K562 (cell line): ENCODE results near the gene PRKD2. TPM values are rescaled to one million over a fixed set of nuclear protein-coding genes. Genes with fewer than 3 reads are reported as not detected.

ENCODE experiments used
- ATF2 ChIP-seq: sonication (generic); formaldehyde crosslinking; IDR thresholded peaks from 2 replicates; pipeline ENCODE4 v1.8.1; 2022; ENCODE audit warnings: missing genetic modification reagents
- BDP1 ChIP-seq: IDR thresholded peaks from 3 replicates; pipeline ENCODE4 v1.6.1; 2011; ENCODE audit not compliant: insufficient read length, insufficient read depth
- BMI1 ChIP-seq: fragments of 150-350 bp; IDR thresholded peaks from 2 replicates; pipeline ENCODE4 v1.6.1; 2014; ENCODE audit warnings: low read length
- CREB1 ChIP-seq, 2 experiments: sonication (generic) in 1 of 2; formaldehyde crosslinking in 1 of 2; IDR thresholded peaks; 2 replicates each; pipeline versions ENCODE4 v1.6.1 to v1.8.0; 2012 to 2022; ENCODE audit warnings: inconsistent platforms in 1 of 2, mild to moderate bottlenecking in 1 of 2, missing genetic modification reagents in 1 of 2, moderate library complexity in 1 of 2
- ELF1 ChIP-seq: fragments of 200-800 bp; sonication (Bioruptor generic); IDR thresholded peaks from 2 replicates; pipeline ENCODE4 v1.6.1; 2016; ENCODE audit warnings: missing genetic modification characterization, missing compliant biosample characterization
- HDAC1 ChIP-seq, 2 experiments: fragments of 450-650 bp; IDR thresholded peaks; 2 replicates each; pipeline ENCODE4 v1.6.1; 2016 to 2017; ENCODE audit warnings: inconsistent platforms in 1 of 2, mild to moderate bottlenecking in 1 of 2, moderate library complexity in 1 of 2
- HDAC2 ChIP-seq: fragments of 450-650 bp; IDR thresholded peaks from 2 replicates; pipeline ENCODE4 v1.6.1; 2016; ENCODE audit warnings: mild to moderate bottlenecking
- KDM1A ChIP-seq, 2 experiments: fragments of 450-650 bp; IDR thresholded peaks; 2 replicates each; pipeline ENCODE4 v1.6.1; 2016; ENCODE audit warnings: mild to moderate bottlenecking in 2 of 2
- MTA1 ChIP-seq: fragments of 450-650 bp; IDR thresholded peaks from 2 replicates; pipeline ENCODE4 v1.6.1; 2017; ENCODE audit warnings: borderline replicate concordance
- NR2F6 ChIP-seq: fragments of 450-650 bp; formaldehyde crosslinking; IDR thresholded peaks from 2 replicates; pipeline ENCODE4 v1.4.0; 2020; ENCODE audit warnings: mild to moderate bottlenecking
- RBM22 ChIP-seq: fragments of 200-400 bp; formaldehyde crosslinking; IDR thresholded peaks from 2 replicates; pipeline ENCODE4 v1.6.1; 2018; ENCODE audit warnings: low read length, low read depth; ENCODE audit not compliant: poor library complexity, severe bottlenecking
- SMARCA4 ChIP-seq: fragments of 450-650 bp; IDR thresholded peaks from 2 replicates; pipeline ENCODE4 v1.6.1; 2016
- SMARCC2 ChIP-seq: fragments of 450-650 bp; IDR thresholded peaks from 2 replicates; pipeline ENCODE4 v1.6.1; 2017; ENCODE audit warnings: antibody characterized with exemption, moderate library complexity, mild to moderate bottlenecking, low read depth
- STAT5B ChIP-seq: fragments of 250-450 bp; sonication (Bioruptor Pico); IDR thresholded peaks from 2 replicates; pipeline ENCODE4 v1.8.0; 2021; ENCODE audit warnings: mild to moderate bottlenecking, inconsistent platforms
- TCF7L2 ChIP-seq: fragments of 150-350 bp; IDR thresholded peaks from 2 replicates; pipeline ENCODE4 v1.6.1; 2016; ENCODE audit warnings: low read depth, mild to moderate bottlenecking, low read length, moderate library complexity
- ZNF12 ChIP-seq: sonication (generic); formaldehyde crosslinking; IDR thresholded peaks from 2 replicates; pipeline ENCODE4 v1.4.0; 2020; ENCODE audit warnings: mild to moderate bottlenecking, missing genetic modification reagents
- ZNF584 ChIP-seq: fragments of 200-800 bp; sonication (Bioruptor generic); IDR thresholded peaks from 2 replicates; pipeline ENCODE4 v1.6.1; 2016; ENCODE audit warnings: low read depth, mild to moderate bottlenecking, missing genetic modification characterization, missing compliant biosample characterization
- ZNF785 ChIP-seq: fragments of 250-450 bp; sonication (Bioruptor Pico); IDR thresholded peaks from 2 replicates; pipeline ENCODE4 v1.4.0; 2020; ENCODE audit warnings: mild to moderate bottlenecking
- polyA plus RNA-seq, 8 experiments: library from polyadenylated mRNA; depleted of rRNA in 4 of 8; stranded (reverse) in 5 of 8; unstranded in 3 of 8; fragments of >200 nt; fragmentation: Nextera tagmentation in 2 of 8; fragmentation: Illumina TruSeq in 1 of 8; extraction: Ambion mirVana in 2 of 8; extraction: Trizol in 1 of 8; gene quantifications; 2 replicates each; pipeline versions ENCODE4 v1.2.1 to v1.2.3, GENCODE V29; 2011 to 2014; ENCODE audit warnings: inconsistent platforms in 1 of 8, missing spikeins in 1 of 8
- total RNA-seq, 7 experiments: library from RNA; depleted of rRNA in 6 of 7; stranded (reverse); fragments of >200 nt in 6 of 7; fragmentation: Illumina TruSeq in 2 of 7; extraction: Trizol in 2 of 7; gene quantifications; 2 replicates each; pipeline versions ENCODE4 v1.2.1 to v1.2.3, GENCODE V29; 2011 to 2021; ENCODE audit warnings: low replicate concordance in 1 of 7
- TF ChIP-seq, protein P1 (sequence below): sonication (generic); formaldehyde crosslinking; IDR thresholded peaks from 2 replicates; pipeline ENCODE4 v1.8.0; 2023; ENCODE audit warnings: missing genetic modification reagents, mild to moderate bottlenecking, borderline replicate concordance
- TF ChIP-seq, protein P2 (sequence below): fragments of 450-650 bp; IDR thresholded peaks from 2 replicates; pipeline ENCODE4 v1.7.0; 2016; ENCODE audit warnings: borderline replicate concordance

The PRKD2 gene
- total and polyA plus RNA-seq, 9 of the 15 experiments (the other 6 are each of a cell fraction or from before 2014, with no cell fraction given): 1.8 to 60.0 (median 15.0) TPM

GRCh38 chr19:46736531-46737297 is 19.8 kb upstream of the PRKD2 start (continued):
- TF ChIP-seq, protein P1, sequence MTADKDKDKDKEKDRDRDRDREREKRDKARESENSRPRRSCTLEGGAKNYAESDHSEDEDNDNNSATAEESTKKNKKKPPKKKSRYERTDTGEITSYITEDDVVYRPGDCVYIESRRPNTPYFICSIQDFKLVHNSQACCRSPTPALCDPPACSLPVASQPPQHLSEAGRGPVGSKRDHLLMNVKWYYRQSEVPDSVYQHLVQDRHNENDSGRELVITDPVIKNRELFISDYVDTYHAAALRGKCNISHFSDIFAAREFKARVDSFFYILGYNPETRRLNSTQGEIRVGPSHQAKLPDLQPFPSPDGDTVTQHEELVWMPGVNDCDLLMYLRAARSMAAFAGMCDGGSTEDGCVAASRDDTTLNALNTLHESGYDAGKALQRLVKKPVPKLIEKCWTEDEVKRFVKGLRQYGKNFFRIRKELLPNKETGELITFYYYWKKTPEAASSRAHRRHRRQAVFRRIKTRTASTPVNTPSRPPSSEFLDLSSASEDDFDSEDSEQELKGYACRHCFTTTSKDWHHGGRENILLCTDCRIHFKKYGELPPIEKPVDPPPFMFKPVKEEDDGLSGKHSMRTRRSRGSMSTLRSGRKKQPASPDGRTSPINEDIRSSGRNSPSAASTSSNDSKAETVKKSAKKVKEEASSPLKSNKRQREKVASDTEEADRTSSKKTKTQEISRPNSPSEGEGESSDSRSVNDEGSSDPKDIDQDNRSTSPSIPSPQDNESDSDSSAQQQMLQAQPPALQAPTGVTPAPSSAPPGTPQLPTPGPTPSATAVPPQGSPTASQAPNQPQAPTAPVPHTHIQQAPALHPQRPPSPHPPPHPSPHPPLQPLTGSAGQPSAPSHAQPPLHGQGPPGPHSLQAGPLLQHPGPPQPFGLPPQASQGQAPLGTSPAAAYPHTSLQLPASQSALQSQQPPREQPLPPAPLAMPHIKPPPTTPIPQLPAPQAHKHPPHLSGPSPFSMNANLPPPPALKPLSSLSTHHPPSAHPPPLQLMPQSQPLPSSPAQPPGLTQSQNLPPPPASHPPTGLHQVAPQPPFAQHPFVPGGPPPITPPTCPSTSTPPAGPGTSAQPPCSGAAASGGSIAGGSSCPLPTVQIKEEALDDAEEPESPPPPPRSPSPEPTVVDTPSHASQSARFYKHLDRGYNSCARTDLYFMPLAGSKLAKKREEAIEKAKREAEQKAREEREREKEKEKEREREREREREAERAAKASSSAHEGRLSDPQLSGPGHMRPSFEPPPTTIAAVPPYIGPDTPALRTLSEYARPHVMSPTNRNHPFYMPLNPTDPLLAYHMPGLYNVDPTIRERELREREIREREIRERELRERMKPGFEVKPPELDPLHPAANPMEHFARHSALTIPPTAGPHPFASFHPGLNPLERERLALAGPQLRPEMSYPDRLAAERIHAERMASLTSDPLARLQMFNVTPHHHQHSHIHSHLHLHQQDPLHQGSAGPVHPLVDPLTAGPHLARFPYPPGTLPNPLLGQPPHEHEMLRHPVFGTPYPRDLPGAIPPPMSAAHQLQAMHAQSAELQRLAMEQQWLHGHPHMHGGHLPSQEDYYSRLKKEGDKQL (CRISPR knock-in tag): no peak
- TF ChIP-seq ZNF584 (CRISPR knock-in tag): peak; percentile 72
- no peak for TF ChIP-seq BMI1
- no peak for TF ChIP-seq NR2F6
- no peak for TF ChIP-seq RBM22
- TF ChIP-seq HDAC1 (IDR thresholded peaks at IDR 0.05): peak in 1 of 2 experiments; percentile 73; a peak in 2 of 4 replicates
- TF ChIP-seq ZNF785: no peak
- TF ChIP-seq ZNF12: peak; percentile 97
- no peak for TF ChIP-seq TCF7L2
- no peak for TF ChIP-seq STAT5B (CRISPR knock-in tag)
- TF ChIP-seq SMARCA4: peak; percentile 33; the same call in 1 of the 2 replicates
- no peak for TF ChIP-seq ATF2 (CRISPR knock-in tag)
- 0 out of 2 replicates have a peak, but pooled peaks have one; percentile 12 for TF ChIP-seq ELF1 (tag)
- TF ChIP-seq BDP1: no peak
- TF ChIP-seq, protein P2, sequence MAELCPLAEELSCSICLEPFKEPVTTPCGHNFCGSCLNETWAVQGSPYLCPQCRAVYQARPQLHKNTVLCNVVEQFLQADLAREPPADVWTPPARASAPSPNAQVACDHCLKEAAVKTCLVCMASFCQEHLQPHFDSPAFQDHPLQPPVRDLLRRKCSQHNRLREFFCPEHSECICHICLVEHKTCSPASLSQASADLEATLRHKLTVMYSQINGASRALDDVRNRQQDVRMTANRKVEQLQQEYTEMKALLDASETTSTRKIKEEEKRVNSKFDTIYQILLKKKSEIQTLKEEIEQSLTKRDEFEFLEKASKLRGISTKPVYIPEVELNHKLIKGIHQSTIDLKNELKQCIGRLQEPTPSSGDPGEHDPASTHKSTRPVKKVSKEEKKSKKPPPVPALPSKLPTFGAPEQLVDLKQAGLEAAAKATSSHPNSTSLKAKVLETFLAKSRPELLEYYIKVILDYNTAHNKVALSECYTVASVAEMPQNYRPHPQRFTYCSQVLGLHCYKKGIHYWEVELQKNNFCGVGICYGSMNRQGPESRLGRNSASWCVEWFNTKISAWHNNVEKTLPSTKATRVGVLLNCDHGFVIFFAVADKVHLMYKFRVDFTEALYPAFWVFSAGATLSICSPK: no peak
- TF ChIP-seq MTA1: peak; percentile 80; the same call in 1 of the 2 replicates
- peak; percentile 26 for TF ChIP-seq CREB1 (IDR thresholded peaks at IDR 0.05)
- no peak for TF ChIP-seq CREB1 (CRISPR knock-in tag; IDR thresholded peaks at IDR 0.05)
- TF ChIP-seq KDM1A (IDR thresholded peaks at IDR 0.05): peak; percentile 65 to 68; a peak in 3 of 4 replicates
- TF ChIP-seq HDAC2: peak; percentile 73; the same call in 1 of the 2 replicates
- 0 out of 2 replicates have a peak, but pooled peaks have one; percentile 30 for TF ChIP-seq SMARCC2
